Medulla oblongata (tissue), 1 donor: Measurements from ENCODE around the gene FAM47A.

Source experiments
- DNase-seq: peaks from one replicate; pipeline ENCODE4 v3.0.0-alpha.2; 2015; ENCODE audit errors: extremely low spot score

The FAM47A gene

DNA sequence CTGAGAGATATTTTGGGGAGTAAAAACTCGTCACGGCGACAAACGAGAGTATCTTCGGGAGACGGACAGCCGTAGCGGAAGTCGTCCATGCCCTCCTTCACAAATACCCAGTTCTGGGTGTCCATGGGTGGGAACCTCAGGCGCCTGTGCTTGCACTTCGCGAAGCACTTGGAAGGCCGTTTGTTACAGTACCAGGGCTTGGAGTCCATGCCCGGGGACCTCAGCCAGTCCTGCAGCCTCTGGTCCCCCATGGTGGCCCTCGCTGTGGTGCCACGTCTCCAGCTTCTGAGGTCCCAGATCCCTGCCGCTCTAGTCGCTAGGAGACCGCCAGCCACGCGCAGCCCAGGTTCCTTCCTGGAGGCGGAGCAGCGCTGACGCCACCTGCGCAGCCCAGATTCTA lies at the start of gene FAM47A:
Gene FAM47A, minus strand, starts transcription at position 287 of the 400 bp plus-strand sequence. Its CDS starts 36 bp downstream, at position 251.
- no peak for DNase-seq

- DNase-seq = no peak
These were observed 15.2 kb upstream of the FAM47A start for GRCh38 chrX:34147345-34147744.

GRCh38 chrX:34146906-34147305 lies 14.8 kb upstream of the FAM47A start:
- no peak for DNase-seq

GRCh38 chrX:34144246-34144645 lies 12.1 kb upstream of the FAM47A start:
- DNase-seq = no peak

DNA sequence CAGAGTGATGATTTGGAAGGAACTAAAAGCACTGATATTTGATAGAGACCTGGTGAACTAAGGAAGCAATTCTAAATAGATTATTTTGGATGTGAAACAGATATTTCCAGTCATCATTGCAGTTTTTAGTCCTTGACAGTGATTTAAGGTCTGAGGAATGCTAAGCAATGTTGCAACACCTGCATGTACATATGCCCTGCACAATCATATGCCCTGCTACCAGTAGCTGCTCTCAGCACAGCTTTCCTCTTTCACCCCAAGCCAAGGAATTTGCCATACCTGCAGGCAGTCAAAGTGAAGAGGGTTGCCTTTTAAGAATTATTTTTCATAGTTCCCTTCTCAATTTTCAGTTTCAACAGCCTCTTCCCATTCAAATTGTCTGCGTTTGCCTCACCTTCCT lies 8.7 kb upstream of the FAM47A start:
- DNase-seq = no peak

GRCh38 chrX:34130980-34131744 lies 952 bp downstream of the FAM47A start:
- no peak for DNase-seq

DNA sequence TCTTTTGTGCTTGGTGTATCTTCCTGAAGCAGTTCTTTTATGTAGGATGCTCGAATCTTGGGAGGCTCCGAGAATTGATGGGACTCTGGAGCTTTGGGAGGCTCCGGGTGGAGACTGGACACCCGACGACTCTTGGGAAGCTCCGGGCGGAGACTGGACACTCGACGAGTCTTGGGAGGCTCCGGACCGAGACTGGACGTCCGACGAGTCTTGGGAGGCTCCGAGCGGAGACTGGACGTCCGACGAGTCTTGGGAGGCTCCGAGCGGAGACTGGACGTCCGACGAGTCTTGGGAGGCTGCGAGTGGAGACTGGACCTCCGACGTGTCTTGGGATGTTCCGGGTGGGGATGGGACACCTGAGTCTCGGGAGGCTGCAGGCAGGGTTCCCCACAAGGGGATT lies 1.6 kb downstream of the FAM47A start:
- DNase-seq = no peak

- no peak for DNase-seq
These were observed 6.1 kb downstream of the FAM47A start for GRCh38 chrX:34126011-34126410.

DNA sequence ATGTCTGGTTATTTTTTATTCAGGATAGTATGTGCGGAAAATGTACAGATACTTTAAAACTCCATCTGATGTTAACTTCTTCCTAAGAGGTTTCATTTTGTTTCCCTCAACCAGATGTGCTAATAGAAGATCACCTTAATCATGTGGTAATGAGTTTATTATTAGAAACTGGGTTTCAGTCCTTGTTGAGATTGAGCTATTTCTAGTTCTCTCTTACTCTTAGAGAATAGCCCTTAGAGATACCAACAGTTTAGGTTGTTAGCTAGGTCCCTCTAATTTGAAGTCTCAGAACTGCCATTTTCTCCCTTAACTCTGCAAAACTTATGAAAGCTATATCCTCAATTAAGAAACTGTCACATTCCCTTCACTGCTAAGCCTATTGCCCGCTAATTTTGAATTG lies 13.0 kb downstream of the FAM47A start:
- DNase-seq = no peak

GRCh38 chrX:34112459-34112858 lies 19.7 kb downstream of the FAM47A start:
- DNase-seq = no peak
